NAMALWA (cell line): ENCODE data around the gene C12orf75.
"Not testable (repeated sequence)": the region's sequence is repeated elsewhere in the genome, so short reads cannot be mapped to it uniquely, and the experiment has no call there.

Experiments
- DNase-seq: peaks from one replicate; pipeline ENCODE4 v3.0.0-alpha.2; 2015; ENCODE audit warnings: low spot score

The C12orf75 gene

GRCh38 chr12:105336411-105336810, 5.9 kb downstream of the C12orf75 start:
- no peak for DNase-seq

GRCh38 chr12:105337391-105337790, 6.9 kb downstream of the C12orf75 start:
- DNase-seq: no peak

DNA sequence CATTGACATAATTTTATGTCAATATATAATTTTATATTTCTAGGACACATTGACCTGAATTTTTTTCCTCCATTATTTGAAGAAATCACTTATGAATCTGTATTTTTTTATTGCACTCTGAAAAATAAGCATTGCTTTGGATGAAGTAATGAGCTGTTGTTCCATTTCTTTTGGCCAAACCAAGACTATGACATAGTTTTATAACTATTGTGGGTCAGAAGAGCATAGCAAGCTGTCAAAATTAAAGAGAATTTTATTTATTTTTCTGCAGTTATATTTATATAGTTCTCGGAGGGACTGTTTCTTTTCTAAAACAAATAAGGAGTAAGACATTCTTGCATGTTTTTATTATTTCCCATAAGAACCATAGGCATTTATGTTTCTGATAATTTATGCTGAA, 8.5 kb downstream of the C12orf75 start:
- DNase-seq: no peak

- no peak for DNase-seq
Observed at GRCh38 chr12:105341010-105341409, 10.5 kb downstream of the C12orf75 start.

GRCh38 chr12:105341620-105342019, 11.1 kb downstream of the C12orf75 start:
- not testable (repeated sequence) for DNase-seq

GRCh38 chr12:105342464-105342863, 12.0 kb downstream of the C12orf75 start:
- DNase-seq: no peak

GRCh38 chr12:105343836-105344235, 13.3 kb downstream of the C12orf75 start:
- no peak for DNase-seq

DNA sequence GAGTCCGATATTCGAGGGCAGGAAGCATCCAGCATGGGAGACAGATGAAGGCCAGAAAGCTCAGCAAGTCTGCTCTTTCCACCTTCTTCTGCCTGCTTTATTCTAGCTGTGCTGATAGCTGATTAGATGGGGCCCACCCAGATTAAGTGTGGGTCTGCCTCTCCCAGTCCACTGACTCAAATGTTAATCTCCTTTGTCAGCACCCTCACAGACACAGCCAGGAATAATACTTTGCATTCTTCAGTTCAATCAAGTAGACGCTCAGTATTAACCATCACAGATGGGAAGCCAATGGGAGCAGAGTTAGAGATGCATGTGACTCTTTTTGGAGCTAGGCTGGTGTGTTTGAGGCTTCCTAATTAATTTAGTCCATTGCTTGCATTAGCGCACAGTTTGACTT, 17.0 kb downstream of the C12orf75 start:
- no peak for DNase-seq

- no peak for DNase-seq
Observed at GRCh38 chr12:105348142-105348541, 17.7 kb downstream of the C12orf75 start.

DNA sequence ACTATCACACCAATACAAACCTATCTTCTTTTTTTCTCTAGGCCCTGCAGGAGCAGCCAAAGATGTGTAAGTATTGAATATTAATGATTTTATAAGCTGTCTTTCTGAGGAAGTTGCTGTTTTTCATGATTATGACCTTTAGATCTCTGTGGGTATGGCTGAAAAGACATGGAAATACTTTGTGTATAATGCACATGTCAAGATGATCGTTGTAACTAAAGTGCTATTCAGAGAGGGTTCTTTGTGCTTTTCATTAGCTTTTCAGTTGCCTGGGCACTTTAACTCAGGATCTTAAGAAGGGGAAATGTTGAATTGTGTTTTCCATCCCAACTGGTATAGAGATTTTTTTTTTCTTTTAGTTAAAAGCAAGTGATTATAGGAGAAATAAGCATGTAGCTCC, 18.1 kb downstream of the C12orf75 start:
- no peak for DNase-seq

- DNase-seq: no peak
Observed at GRCh38 chr12:105349138-105349537, 18.6 kb downstream of the C12orf75 start.

GRCh38 chr12:105351523-105351922, 21.0 kb downstream of the C12orf75 start:
- no peak for DNase-seq

GRCh38 chr12:105352052-105352451, 21.6 kb downstream of the C12orf75 start:
- DNase-seq: no peak

- DNase-seq: no peak
Observed at GRCh38 chr12:105352940-105353635, 22.6 kb downstream of the C12orf75 start.

DNA sequence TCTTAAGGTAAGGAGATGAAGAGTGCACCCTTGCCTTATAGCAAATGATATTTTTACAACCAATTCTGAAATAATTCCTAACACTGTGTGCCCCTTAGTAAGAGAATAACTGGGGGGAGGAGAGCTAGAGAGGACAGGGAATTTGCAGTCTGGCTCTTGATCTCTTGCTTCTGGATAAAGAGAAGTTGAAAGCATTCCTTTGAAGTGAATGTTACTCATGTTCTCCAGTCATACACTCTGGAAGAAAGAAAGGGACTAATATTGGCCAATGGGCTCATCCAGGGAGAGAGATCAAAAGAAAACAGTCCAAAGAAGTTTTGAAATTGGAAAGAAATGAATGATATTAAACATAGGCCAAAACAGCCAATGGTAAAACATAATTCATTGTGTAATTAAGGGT, 25.3 kb downstream of the C12orf75 start:
- no peak for DNase-seq

DNA sequence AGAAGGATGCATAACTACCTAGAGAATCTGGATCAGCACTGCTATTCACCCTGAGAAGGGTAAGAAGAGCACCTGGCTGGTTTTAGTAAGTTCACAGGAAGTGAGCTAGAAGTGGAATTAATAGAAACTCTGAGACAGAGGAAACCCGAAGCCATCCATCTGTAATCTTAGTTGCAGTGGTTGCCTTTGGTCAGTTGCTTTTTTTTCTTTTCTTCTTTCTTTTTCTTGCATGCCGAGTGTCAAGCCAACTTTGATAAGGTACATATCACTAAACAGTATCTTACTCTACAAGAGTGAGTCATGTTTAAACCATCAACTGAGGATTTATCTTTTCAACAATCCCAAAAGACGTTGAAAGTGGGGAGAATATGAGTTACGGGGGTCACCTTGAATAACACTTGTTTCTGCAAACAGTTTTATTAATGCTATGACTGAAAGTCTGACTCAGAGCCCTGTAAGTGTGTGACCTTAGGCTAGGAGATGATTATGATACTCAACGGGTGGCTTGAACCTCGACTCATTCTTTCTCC, 26.7 kb downstream of the C12orf75 start:
- DNase-seq: peak; percentile 23

DNA sequence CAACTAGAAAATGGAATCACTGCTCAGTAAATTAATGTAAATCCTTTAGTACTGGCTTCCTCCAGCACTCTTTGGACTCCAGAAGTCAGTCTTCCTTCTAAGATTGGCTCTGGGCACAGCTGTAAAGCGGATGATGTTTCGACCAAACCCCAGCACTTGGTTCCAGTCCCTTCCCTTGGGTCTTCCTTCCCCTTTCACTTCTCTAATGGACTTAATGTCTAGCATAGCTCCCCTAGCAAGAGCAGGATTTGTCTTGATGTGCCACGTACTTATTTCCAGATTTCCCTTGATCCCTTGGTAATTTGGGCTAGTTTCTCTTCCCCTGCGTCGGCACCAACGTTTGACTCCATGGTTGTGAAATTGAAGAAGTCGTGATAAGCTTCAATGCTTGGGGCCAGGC, 28.3 kb downstream of the C12orf75 start:
- DNase-seq: no peak

GRCh38 chr12:105359856-105360255, 29.4 kb downstream of the C12orf75 start:
- DNase-seq: no peak

- DNase-seq: no peak
Observed at GRCh38 chr12:105363890-105364289, 33.4 kb downstream of the C12orf75 start.

DNA sequence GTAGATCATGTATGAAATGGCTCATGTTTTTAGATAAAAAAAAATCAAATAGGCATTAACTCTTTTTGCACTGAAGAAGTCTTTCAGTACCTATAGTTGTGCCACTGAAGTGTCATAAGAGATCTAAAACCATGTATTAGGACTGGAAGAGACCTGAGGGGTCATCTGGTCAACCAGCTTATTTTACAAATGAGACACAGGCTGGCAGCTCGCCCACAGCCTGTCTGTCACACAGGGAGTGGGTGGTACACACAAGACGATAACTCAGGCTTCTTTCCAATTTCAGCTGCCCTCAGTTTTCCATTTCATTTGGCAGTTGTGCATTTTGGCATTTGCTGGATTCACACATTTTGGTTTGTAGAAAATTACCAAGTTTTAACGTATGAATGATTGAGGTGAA, 34.7 kb downstream of the C12orf75 start:
- no peak for DNase-seq

- DNase-seq: no peak
Observed at GRCh38 chr12:105368047-105368646, 37.7 kb downstream of the C12orf75 start.

GRCh38 chr12:105369014-105369413, 38.5 kb downstream of the C12orf75 start:
- no peak for DNase-seq

- no peak for DNase-seq
Observed at GRCh38 chr12:105374303-105374702, 43.8 kb downstream of the C12orf75 start.

DNA sequence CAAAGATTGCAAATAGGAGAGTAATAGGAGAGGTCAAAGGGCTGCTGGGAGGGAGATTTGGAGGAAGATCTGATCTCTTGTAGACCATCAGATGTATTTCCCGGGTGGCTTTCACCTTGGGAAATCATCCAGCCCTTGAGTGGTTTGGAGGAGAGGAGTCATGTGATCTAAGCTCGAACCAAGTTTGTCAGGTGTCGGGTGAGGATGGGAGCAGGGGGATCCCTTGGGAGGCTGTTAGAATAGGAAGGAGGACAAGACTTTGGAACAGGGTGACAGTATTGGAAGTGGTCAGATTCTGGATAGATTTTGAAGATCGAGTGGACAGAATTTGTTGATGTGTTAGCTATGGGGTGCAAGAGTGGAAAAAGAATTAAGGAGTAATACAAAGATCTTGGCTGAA, 46.6 kb downstream of the C12orf75 start:
- no peak for DNase-seq
